A549 (cell line): ENCODE measurements around the gene SBNO1. TPM values are rescaled to one million over a fixed set of nuclear protein-coding genes. Genes with fewer than 3 reads are reported as not detected.

Source experiments
- ATAC-seq, 2 experiments: fragments of 200-7000 bp in 1 of 2; fragments of >200 bp in 1 of 2; cut with Nextera tagmentation in 1 of 2; cut with Tn5 transposase in 1 of 2; 3 replicates each; pipeline versions ENCODE4 v1.8.0 to v1.9.1; 2018 to 2020; ENCODE audit warnings: mild to moderate bottlenecking in 1 of 2, moderate library complexity in 1 of 2
- CTCF ChIA-PET: fragments of 300-600 bp; sonication (Branson Sonifier 250); formaldehyde crosslinking; extraction: SDS; loops from one replicate; lab custom pipeline; 2021; ENCODE audit warnings: antibody characterized with exemption, inconsistent platforms; lab: Yijun Ruan, JAX
- POLR2A ChIA-PET: fragments of 350-600 bp; formaldehyde crosslinking; extraction: SDS; loops from one replicate; lab custom pipeline; 2021; ENCODE audit warnings: antibody characterized with exemption, inconsistent platforms; lab: Yijun Ruan, JAX
- DNase-seq, 2 experiments: peaks; one replicate each; pipeline versions ENCODE4 v3.0.0 to v3.0.0-alpha.2; 2011 to 2016; ENCODE audit warnings: low read depth in 1 of 2, low spot score in 1 of 2
- FAIRE-seq: peaks from 2 replicates; lab custom pipeline; 2011; peaks lifted over from hg19 to GRCh38; lab: Jason Lieb, UNC
- H3K27ac ChIP-seq, 2 experiments: fragments of >200 bp; sonication (Bioruptor Twin); formaldehyde crosslinking; 3 replicates each; pipeline ENCODE4 v1.5.1; 2016 to 2017
- H3K4me1 ChIP-seq: fragments of >200 bp; sonication (Bioruptor Twin); formaldehyde crosslinking; 3 replicates; pipeline ENCODE4 v1.6.1; 2016
- H3K4me2 ChIP-seq: fragments of >200 bp; sonication (Bioruptor Twin); formaldehyde crosslinking; 3 replicates; pipeline ENCODE4 v1.6.1; 2016
- H3K4me3 ChIP-seq: fragments of >200 bp; sonication (Bioruptor Twin); formaldehyde crosslinking; 3 replicates; pipeline ENCODE4 v1.5.1; 2016
- H3K9me3 ChIP-seq: fragments of >200 bp; sonication (Bioruptor Twin); formaldehyde crosslinking; 3 replicates; pipeline ENCODE4 v1.6.1; 2016
- BHLHE40 ChIP-seq: IDR thresholded peaks from 2 replicates; pipeline ENCODE4 v1.6.1; 2012; ENCODE audit warnings: low read depth, low read length, inconsistent platforms
- CBX8 ChIP-seq: fragments of 200-600 bp; sonication (generic); IDR thresholded peaks from 2 replicates; pipeline ENCODE4 v1.6.1; 2016
- CEBPB ChIP-seq, 2 experiments: fragments of >200 bp in 1 of 2; sonication (Bioruptor Twin) in 1 of 2; formaldehyde crosslinking in 1 of 2; IDR thresholded peaks; 2 replicates each; pipeline ENCODE4 v1.6.1; 2012 to 2016
- ELK1 ChIP-seq: fragments of 150-350 bp; IDR thresholded peaks from 2 replicates; pipeline ENCODE4 v1.6.1; 2014; ENCODE audit warnings: low read depth, mild to moderate bottlenecking, low read length
- FOXS1 ChIP-seq: fragments of 250-450 bp; sonication (Bioruptor Pico); IDR thresholded peaks from 2 replicates; pipeline ENCODE4 v1.5.0; 2020; ENCODE audit warnings: mild to moderate bottlenecking, moderate library complexity
- GATA3 ChIP-seq: IDR thresholded peaks from 2 replicates; pipeline ENCODE4 v1.6.1; 2012; ENCODE audit warnings: borderline replicate concordance
- HES2 ChIP-seq: fragments of >200 bp; sonication (Bioruptor Twin); formaldehyde crosslinking; IDR thresholded peaks from 2 replicates; pipeline ENCODE4 v1.6.1; 2016
- HMGXB4 ChIP-seq: fragments of 250-450 bp; sonication (Bioruptor Pico); IDR thresholded peaks from 2 replicates; pipeline ENCODE4 v1.5.0; 2021; ENCODE audit warnings: mild to moderate bottlenecking, moderate library complexity, borderline replicate concordance
- HOXA7 ChIP-seq: fragments of 250-450 bp; sonication (Bioruptor Pico); IDR thresholded peaks from 2 replicates; pipeline ENCODE4 v1.5.0; 2020; ENCODE audit warnings: mild to moderate bottlenecking, moderate library complexity
- MAZ ChIP-seq: fragments of 150-350 bp; IDR thresholded peaks from 2 replicates; pipeline ENCODE4 v1.6.1; 2014; ENCODE audit warnings: antibody characterized with exemption, low read depth, low read length, borderline replicate concordance
- NPAS2 ChIP-seq: fragments of 250-450 bp; sonication (Bioruptor Pico); IDR thresholded peaks from 2 replicates; pipeline ENCODE4 v1.8.0; 2022; ENCODE audit warnings: mild to moderate bottlenecking, moderate library complexity, borderline replicate concordance
- NR3C1 ChIP-seq: fragments of >200 bp; sonication (Bioruptor Twin); formaldehyde crosslinking; IDR thresholded peaks from 3 replicates; pipeline ENCODE4 v1.6.1; 2017
- POLR2A ChIP-seq: IDR thresholded peaks from 2 replicates; pipeline ENCODE4 v1.6.1; 2012; ENCODE audit warnings: mild to moderate bottlenecking, low read length
- RAD21 ChIP-seq, 2 experiments: fragments of >200 bp in 1 of 2; sonication (Bioruptor Twin) in 1 of 2; formaldehyde crosslinking in 1 of 2; IDR thresholded peaks in 1 of 2; conservative IDR thresholded peaks in 1 of 2; 2 replicates in 1 of 2; 3 replicates in 1 of 2; pipeline ENCODE4 v1.6.1; 2012 to 2018; ENCODE audit warnings: inconsistent platforms in 1 of 2
- RARB ChIP-seq: fragments of 250-450 bp; sonication (Bioruptor Pico); IDR thresholded peaks from 2 replicates; pipeline ENCODE4 v1.8.0; 2021; ENCODE audit warnings: mild to moderate bottlenecking, moderate library complexity
- RCOR1 ChIP-seq: fragments of 150-350 bp; IDR thresholded peaks from 2 replicates; pipeline ENCODE4 v1.6.1; 2014; ENCODE audit warnings: antibody characterized with exemption, low read length, low read depth
- TFCP2L1 ChIP-seq: fragments of 250-450 bp; sonication (Bioruptor Pico); IDR thresholded peaks from 2 replicates; pipeline ENCODE4 v1.5.0; 2021; ENCODE audit warnings: mild to moderate bottlenecking
- TP53 ChIP-seq: fragments of 250-450 bp; sonication (Bioruptor Pico); IDR thresholded peaks from 2 replicates; pipeline ENCODE4 v1.5.0; 2021; ENCODE audit warnings: mild to moderate bottlenecking, moderate library complexity
- ZC3H11A ChIP-seq: fragments of 450-650 bp; IDR thresholded peaks from 2 replicates; pipeline ENCODE4 v1.6.1; 2014; ENCODE audit warnings: antibody characterized with exemption, mild to moderate bottlenecking
- ZSCAN20 ChIP-seq: fragments of 250-450 bp; sonication (Bioruptor Pico); IDR thresholded peaks from 2 replicates; pipeline ENCODE4 v1.8.0; 2022; ENCODE audit warnings: mild to moderate bottlenecking, moderate library complexity
- WGBS: methylation state at CpG from one replicate; pipeline ENCODE4 v1.1.6; 2017; ENCODE audit errors: missing lambda C conversion rate; 5-methylcytosine and 5-hydroxymethylcytosine counted together
- polyA plus RNA-seq, 4 experiments: library from polyadenylated mRNA; depleted of rRNA in 3 of 4; stranded (reverse); fragments of >200 nt; fragmentation: RNase III in 1 of 4; extraction: RNeasy Plus Mini Kit Qiagen cat#74134 plus additional on column Dnase treatment in 1 of 4; gene quantifications; 2 replicates in 3 of 4; 3 replicates in 1 of 4; pipeline ENCODE4 v1.2.3, GENCODE V29; 2011 to 2017
- TF ChIP-seq, protein P1 (sequence below): IDR thresholded peaks from 2 replicates; pipeline ENCODE4 v1.6.1; 2012; ENCODE audit warnings: low read depth, borderline replicate concordance
- TF ChIP-seq, protein P2 (sequence below): IDR thresholded peaks from 2 replicates; pipeline ENCODE4 v1.6.1; 2012
- TF ChIP-seq, protein P3 (sequence below): fragments of >200 bp; sonication (Bioruptor Twin); formaldehyde crosslinking; IDR thresholded peaks from 3 replicates; pipeline ENCODE4 v1.5.1; 2016
- TF ChIP-seq, protein P4 (sequence below): IDR thresholded peaks from 2 replicates; pipeline ENCODE4 v1.6.1; 2012

The SBNO1 gene
- polyA plus RNA-seq, 2 of the 4 experiments (the other 2 are of a cell fraction) = 25.9 to 35.7 TPM

GRCh38 chr12:123354600-123354999, 10.0 kb downstream of the SBNO1 start:
- ATAC-seq (no peak), FAIRE-seq (no peak), DNase-seq (no peak)
- peaks cover 16% of the 10 kb centered on the region for H3K4me1 ChIP-seq
- H3K27ac ChIP-seq = no peak overlapping the region
- TF ChIP-seq HES2 (no peak), NPAS2 (no peak), ZC3H11A (no peak), RCOR1 (no peak), HMGXB4 (CRISPR knock-in tag) (no peak), TP53 (CRISPR knock-in tag) (no peak), MAZ (no peak), FOXS1 (no peak), NR3C1 (no peak)
- 89% methylated on average over 2 of the region's 2 CpGs for WGBS
- H3K4me3 ChIP-seq = no peak overlapping the region
- no peak overlapping the region for H3K4me2 ChIP-seq
- CTCF ChIA-PET = interaction anchor here (1.6 kb wide), 1 partner anchor 11 kb away, joined by 6 read pairs; no protein-coding TSS in a partner anchor
- POLR2A ChIA-PET = interaction anchor here (0.6 kb wide), 1 partner anchor 13 kb away, joined by 4 read pairs; no protein-coding TSS in a partner anchor
- H3K9me3 ChIP-seq = no peaks in the 10 kb centered on the region

GRCh38 chr12:123351349-123351748, 13.3 kb downstream of the SBNO1 start:
- Histone ChIP-seq H3K4me3 (no peak overlapping the region), H3K27ac (0 out of 6 replicates have a peak overlapping the region, but pooled peaks of 1 of the 2 experiments have one; percentile 15), H3K9me3 (no peaks in the 10 kb centered on the region), H3K4me2 (no peak overlapping the region), H3K4me1 (no peaks in the 10 kb centered on the region; the same call in 1 of the 3 replicates)
- WGBS = 95% methylated on average over 2 of the region's 2 CpGs
- ATAC-seq (no peak), DNase-seq (no peak), FAIRE-seq (no peak)
- TF ChIP-seq CBX8 = no peak
- no peak for TF ChIP-seq RAD21 (conservative IDR thresholded peaks at IDR 0.05 in 1 of 2, IDR thresholded peaks at IDR 0.05 in 1 of 2)
- TF ChIP-seq, protein P1, sequence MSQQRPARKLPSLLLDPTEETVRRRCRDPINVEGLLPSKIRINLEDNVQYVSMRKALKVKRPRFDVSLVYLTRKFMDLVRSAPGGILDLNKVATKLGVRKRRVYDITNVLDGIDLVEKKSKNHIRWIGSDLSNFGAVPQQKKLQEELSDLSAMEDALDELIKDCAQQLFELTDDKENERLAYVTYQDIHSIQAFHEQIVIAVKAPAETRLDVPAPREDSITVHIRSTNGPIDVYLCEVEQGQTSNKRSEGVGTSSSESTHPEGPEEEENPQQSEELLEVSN = no peak
- TF ChIP-seq CEBPB (IDR thresholded peaks at IDR 0.05) = peak in 1 of 2 experiments; percentile 42; a peak in 1 of 4 replicates
- no peak for TF ChIP-seq RCOR1
- no peak for TF ChIP-seq TFCP2L1 (CRISPR knock-in tag)
- POLR2A ChIA-PET = no interaction called here
- CTCF ChIA-PET = interaction anchor here (1.6 kb wide), 1 partner anchor 14 kb away, joined by 6 read pairs; the partner anchor contains the start of gene SBNO1

DNA sequence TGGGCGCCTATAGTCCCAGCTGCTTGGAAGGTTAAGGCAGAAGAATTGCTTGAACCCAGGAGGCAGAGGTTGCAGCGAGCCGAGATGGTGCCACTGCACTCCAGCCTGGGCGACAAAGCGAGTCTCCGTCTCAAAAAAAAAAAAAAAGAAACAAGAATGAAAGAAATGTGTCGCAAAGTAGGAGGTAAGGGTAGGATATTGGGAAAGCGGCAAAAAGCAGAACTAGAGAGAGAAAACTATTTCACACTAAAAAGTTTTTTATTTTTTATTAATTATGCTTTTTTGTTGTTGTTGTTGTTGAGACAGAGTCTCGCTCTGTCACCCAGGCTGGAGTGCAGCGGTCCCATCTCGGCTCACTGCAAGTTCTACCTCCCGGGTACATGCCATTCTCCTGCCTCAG, 17.7 kb downstream of the SBNO1 start:
- no peak overlapping the region for H3K4me2 ChIP-seq
- WGBS = 97% methylated on average over 12 of the region's 12 CpGs

More for the DNA sequence above, 17.7 kb downstream of the SBNO1 start:
- ChIA-PET CTCF (interaction anchor here (2.0 kb wide), 1 partner anchor 19 kb away, joined by 7 read pairs; no protein-coding TSS in a partner anchor), POLR2A (no interaction called here)
- Histone ChIP-seq H3K27ac (no peak overlapping the region), H3K4me1 (no peaks in the 10 kb centered on the region), H3K9me3 (no peaks in the 10 kb centered on the region), H3K4me3 (no peak overlapping the region)
- ATAC-seq = no peak
- no peak for TF ChIP-seq ELK1
- TF ChIP-seq CBX8 = no peak
- no peak for TF ChIP-seq GATA3
- TF ChIP-seq HOXA7 (CRISPR knock-in tag) = no peak
- TF ChIP-seq, protein P2, sequence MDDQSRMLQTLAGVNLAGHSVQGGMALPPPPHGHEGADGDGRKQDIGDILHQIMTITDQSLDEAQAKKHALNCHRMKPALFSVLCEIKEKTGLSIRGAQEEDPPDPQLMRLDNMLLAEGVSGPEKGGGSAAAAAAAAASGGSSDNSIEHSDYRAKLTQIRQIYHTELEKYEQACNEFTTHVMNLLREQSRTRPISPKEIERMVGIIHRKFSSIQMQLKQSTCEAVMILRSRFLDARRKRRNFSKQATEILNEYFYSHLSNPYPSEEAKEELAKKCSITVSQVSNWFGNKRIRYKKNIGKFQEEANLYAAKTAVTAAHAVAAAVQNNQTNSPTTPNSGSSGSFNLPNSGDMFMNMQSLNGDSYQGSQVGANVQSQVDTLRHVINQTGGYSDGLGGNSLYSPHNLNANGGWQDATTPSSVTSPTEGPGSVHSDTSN = no peak
- no peak for TF ChIP-seq POLR2A
- TF ChIP-seq, protein P3, sequence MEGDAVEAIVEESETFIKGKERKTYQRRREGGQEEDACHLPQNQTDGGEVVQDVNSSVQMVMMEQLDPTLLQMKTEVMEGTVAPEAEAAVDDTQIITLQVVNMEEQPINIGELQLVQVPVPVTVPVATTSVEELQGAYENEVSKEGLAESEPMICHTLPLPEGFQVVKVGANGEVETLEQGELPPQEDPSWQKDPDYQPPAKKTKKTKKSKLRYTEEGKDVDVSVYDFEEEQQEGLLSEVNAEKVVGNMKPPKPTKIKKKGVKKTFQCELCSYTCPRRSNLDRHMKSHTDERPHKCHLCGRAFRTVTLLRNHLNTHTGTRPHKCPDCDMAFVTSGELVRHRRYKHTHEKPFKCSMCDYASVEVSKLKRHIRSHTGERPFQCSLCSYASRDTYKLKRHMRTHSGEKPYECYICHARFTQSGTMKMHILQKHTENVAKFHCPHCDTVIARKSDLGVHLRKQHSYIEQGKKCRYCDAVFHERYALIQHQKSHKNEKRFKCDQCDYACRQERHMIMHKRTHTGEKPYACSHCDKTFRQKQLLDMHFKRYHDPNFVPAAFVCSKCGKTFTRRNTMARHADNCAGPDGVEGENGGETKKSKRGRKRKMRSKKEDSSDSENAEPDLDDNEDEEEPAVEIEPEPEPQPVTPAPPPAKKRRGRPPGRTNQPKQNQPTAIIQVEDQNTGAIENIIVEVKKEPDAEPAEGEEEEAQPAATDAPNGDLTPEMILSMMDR = no peak
- TF ChIP-seq, protein P4, sequence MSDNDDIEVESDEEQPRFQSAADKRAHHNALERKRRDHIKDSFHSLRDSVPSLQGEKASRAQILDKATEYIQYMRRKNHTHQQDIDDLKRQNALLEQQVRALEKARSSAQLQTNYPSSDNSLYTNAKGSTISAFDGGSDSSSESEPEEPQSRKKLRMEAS = no peak
- no peak for TF ChIP-seq TFCP2L1 (CRISPR knock-in tag)
- TF ChIP-seq RARB (CRISPR knock-in tag) = no peak
- TF ChIP-seq ZSCAN20 (CRISPR knock-in tag) = no peak
- TF ChIP-seq BHLHE40 = no peak
- TF ChIP-seq RCOR1 = no peak
- no peak for FAIRE-seq
- DNase-seq = no peak
